A549 (cell line): Measurements from ENCODE around the gene XRRA1. TPM values are rescaled to one million over a fixed set of nuclear protein-coding genes. Genes with fewer than 3 reads are reported as not detected.
A peak's percentile ranks its signal among the peaks of the same experiment; 100 is the strongest.

ENCODE experiments used
- ATAC-seq, 2 experiments: fragments of 200-7000 bp in 1 of 2; fragments of >200 bp in 1 of 2; cut with Nextera tagmentation in 1 of 2; cut with Tn5 transposase in 1 of 2; 3 replicates each; pipeline versions ENCODE4 v1.8.0 to v1.9.1; 2018 to 2020; ENCODE audit warnings: mild to moderate bottlenecking in 1 of 2, moderate library complexity in 1 of 2
- CTCF ChIA-PET: fragments of 300-600 bp; sonication (Branson Sonifier 250); formaldehyde crosslinking; extraction: SDS; loops from one replicate; lab custom pipeline; 2021; ENCODE audit warnings: antibody characterized with exemption, inconsistent platforms; lab: Yijun Ruan, JAX
- POLR2A ChIA-PET: fragments of 350-600 bp; formaldehyde crosslinking; extraction: SDS; loops from one replicate; lab custom pipeline; 2021; ENCODE audit warnings: antibody characterized with exemption, inconsistent platforms; lab: Yijun Ruan, JAX
- DNase-seq, 2 experiments: peaks; one replicate each; pipeline versions ENCODE4 v3.0.0 to v3.0.0-alpha.2; 2011 to 2016; ENCODE audit warnings: low read depth in 1 of 2, low spot score in 1 of 2
- FAIRE-seq: peaks from 2 replicates; lab custom pipeline; 2011; peaks lifted over from hg19 to GRCh38; lab: Jason Lieb, UNC
- H3K27ac ChIP-seq, 2 experiments: fragments of >200 bp; sonication (Bioruptor Twin); formaldehyde crosslinking; 3 replicates each; pipeline ENCODE4 v1.5.1; 2016 to 2017
- H3K4me1 ChIP-seq: fragments of >200 bp; sonication (Bioruptor Twin); formaldehyde crosslinking; 3 replicates; pipeline ENCODE4 v1.6.1; 2016
- H3K4me2 ChIP-seq: fragments of >200 bp; sonication (Bioruptor Twin); formaldehyde crosslinking; 3 replicates; pipeline ENCODE4 v1.6.1; 2016
- H3K4me3 ChIP-seq: fragments of >200 bp; sonication (Bioruptor Twin); formaldehyde crosslinking; 3 replicates; pipeline ENCODE4 v1.5.1; 2016
- H3K9me3 ChIP-seq: fragments of >200 bp; sonication (Bioruptor Twin); formaldehyde crosslinking; 3 replicates; pipeline ENCODE4 v1.6.1; 2016
- CEBPB ChIP-seq, 2 experiments: fragments of >200 bp in 1 of 2; sonication (Bioruptor Twin) in 1 of 2; formaldehyde crosslinking in 1 of 2; IDR thresholded peaks; 2 replicates each; pipeline ENCODE4 v1.6.1; 2012 to 2016
- CHD2 ChIP-seq: fragments of 150-350 bp; IDR thresholded peaks from 2 replicates; pipeline ENCODE4 v1.6.1; 2014; ENCODE audit warnings: low read length; ENCODE audit not compliant: partially characterized antibody
- CHD4 ChIP-seq: fragments of 200-600 bp; sonication (generic); IDR thresholded peaks from 2 replicates; pipeline ENCODE4 v1.6.1; 2016; ENCODE audit warnings: antibody characterized with exemption, mild to moderate bottlenecking, borderline replicate concordance
- EHMT2 ChIP-seq: fragments of 200-600 bp; sonication (generic); IDR thresholded peaks from 2 replicates; pipeline ENCODE4 v1.6.1; 2016; ENCODE audit warnings: antibody characterized with exemption, low read depth, mild to moderate bottlenecking, moderate library complexity
- ESRRA ChIP-seq: fragments of 150-350 bp; IDR thresholded peaks from 2 replicates; pipeline ENCODE4 v1.6.1; 2014; ENCODE audit warnings: mild to moderate bottlenecking, low read length, borderline replicate concordance
- FOXS1 ChIP-seq: fragments of 250-450 bp; sonication (Bioruptor Pico); IDR thresholded peaks from 2 replicates; pipeline ENCODE4 v1.5.0; 2020; ENCODE audit warnings: mild to moderate bottlenecking, moderate library complexity
- HOXB13 ChIP-seq: fragments of 250-450 bp; sonication (Bioruptor Pico); IDR thresholded peaks from 2 replicates; pipeline ENCODE4 v1.5.0; 2020; ENCODE audit warnings: low read depth, mild to moderate bottlenecking, moderate library complexity
- HOXB5 ChIP-seq: fragments of 250-450 bp; sonication (Bioruptor Pico); IDR thresholded peaks from 2 replicates; pipeline ENCODE4 v1.5.0; 2020; ENCODE audit warnings: mild to moderate bottlenecking, moderate library complexity
- MAFK ChIP-seq: fragments of 450-650 bp; IDR thresholded peaks from 2 replicates; pipeline ENCODE4 v1.6.1; 2014; ENCODE audit not compliant: partially characterized antibody
- NFE2L2 ChIP-seq: fragments of 150-350 bp; conservative IDR thresholded peaks from 2 replicates; pipeline ENCODE4 v1.6.1; 2014; ENCODE audit warnings: low read length
- NPAS2 ChIP-seq: fragments of 250-450 bp; sonication (Bioruptor Pico); IDR thresholded peaks from 2 replicates; pipeline ENCODE4 v1.8.0; 2022; ENCODE audit warnings: mild to moderate bottlenecking, moderate library complexity, borderline replicate concordance
- POLR2A ChIP-seq: IDR thresholded peaks from 2 replicates; pipeline ENCODE4 v1.6.1; 2012; ENCODE audit warnings: mild to moderate bottlenecking, low read length
- RCOR1 ChIP-seq: fragments of 150-350 bp; IDR thresholded peaks from 2 replicates; pipeline ENCODE4 v1.6.1; 2014; ENCODE audit warnings: antibody characterized with exemption, low read length, low read depth
- RFX5 ChIP-seq: fragments of 450-650 bp; IDR thresholded peaks from 2 replicates; pipeline ENCODE4 v1.7.1; 2014; ENCODE audit warnings: antibody characterized with exemption, mild to moderate bottlenecking, moderate library complexity
- RNF2 ChIP-seq: fragments of 200-600 bp; sonication (generic); IDR thresholded peaks from 2 replicates; pipeline ENCODE4 v1.6.1; 2016; ENCODE audit warnings: low read depth, mild to moderate bottlenecking, antibody characterized with exemption, moderate library complexity, borderline replicate concordance
- SMC3 ChIP-seq: fragments of >200 bp; sonication (Bioruptor Twin); formaldehyde crosslinking; IDR thresholded peaks from 3 replicates; pipeline ENCODE4 v1.6.1; 2018; ENCODE audit warnings: inconsistent platforms
- SREBF2 ChIP-seq: fragments of 450-650 bp; IDR thresholded peaks from 2 replicates; pipeline ENCODE4 v1.6.1; 2014; ENCODE audit warnings: mild to moderate bottlenecking, moderate library complexity
- TFCP2L1 ChIP-seq: fragments of 250-450 bp; sonication (Bioruptor Pico); IDR thresholded peaks from 2 replicates; pipeline ENCODE4 v1.5.0; 2021; ENCODE audit warnings: mild to moderate bottlenecking
- ZNF302 ChIP-seq: fragments of 250-450 bp; sonication (Bioruptor Pico); IDR thresholded peaks from 2 replicates; pipeline ENCODE4 v1.9.0; 2021; ENCODE audit warnings: inconsistent platforms, mild to moderate bottlenecking, moderate library complexity
- WGBS: methylation state at CpG from one replicate; pipeline ENCODE4 v1.1.6; 2017; ENCODE audit errors: missing lambda C conversion rate; 5-methylcytosine and 5-hydroxymethylcytosine counted together
- polyA plus RNA-seq, 4 experiments: library from polyadenylated mRNA; depleted of rRNA in 3 of 4; stranded (reverse); fragments of >200 nt; fragmentation: RNase III in 1 of 4; extraction: RNeasy Plus Mini Kit Qiagen cat#74134 plus additional on column Dnase treatment in 1 of 4; gene quantifications; 2 replicates in 3 of 4; 3 replicates in 1 of 4; pipeline ENCODE4 v1.2.3, GENCODE V29; 2011 to 2017
- TF ChIP-seq, protein P1 (sequence below): fragments of >200 bp; sonication (Bioruptor Twin); formaldehyde crosslinking; IDR thresholded peaks from 3 replicates; pipeline ENCODE4 v1.6.1; 2016
- TF ChIP-seq, protein P2 (sequence below): fragments of 250-450 bp; sonication (Bioruptor Pico); IDR thresholded peaks from 2 replicates; pipeline ENCODE4 v1.5.0; 2020; ENCODE audit warnings: low read depth, mild to moderate bottlenecking, moderate library complexity
- TF ChIP-seq, protein P3 (sequence below): IDR thresholded peaks from 2 replicates; pipeline ENCODE4 v1.6.1; 2012
- TF ChIP-seq, protein P4 (sequence below): IDR thresholded peaks from 2 replicates; pipeline ENCODE4 v1.6.1; 2012; ENCODE audit warnings: low read depth, borderline replicate concordance

Gene XRRA1
- polyA plus RNA-seq, 2 of the 4 experiments (the other 2 are of a cell fraction) = 6.6 to 10.6 TPM

DNA sequence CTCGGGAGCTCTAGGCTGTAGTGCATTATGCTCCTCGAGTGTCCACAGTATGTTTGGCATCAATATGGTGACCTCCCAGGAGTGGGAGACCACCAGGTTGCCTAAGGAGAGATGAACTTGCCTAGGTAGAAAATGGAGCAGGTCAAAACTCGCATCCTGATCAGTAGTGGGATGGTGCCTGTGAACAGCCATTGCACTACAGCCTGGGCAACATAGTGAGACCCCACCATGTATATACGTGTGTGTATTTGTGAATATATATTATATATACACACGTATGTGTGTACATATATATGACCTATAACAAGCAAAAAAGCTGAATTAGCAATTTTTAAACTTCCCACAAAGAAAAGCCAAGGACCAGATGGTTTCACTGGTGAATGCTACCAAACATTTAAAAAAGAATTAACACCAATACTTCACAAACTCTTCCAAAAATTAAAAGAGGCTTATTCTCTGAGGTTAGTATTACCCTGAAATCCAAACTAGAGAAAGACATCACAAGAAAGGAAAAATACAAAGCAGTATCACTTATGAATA lies 102.8 kb downstream of the XRRA1 start:
- CTCF ChIA-PET = interaction anchor here (1.0 to 1.8 kb wide), 2 partner anchors 106 to 403 kb away, joined by 3 to 5 read pairs; no protein-coding TSS in a partner anchor

DNA sequence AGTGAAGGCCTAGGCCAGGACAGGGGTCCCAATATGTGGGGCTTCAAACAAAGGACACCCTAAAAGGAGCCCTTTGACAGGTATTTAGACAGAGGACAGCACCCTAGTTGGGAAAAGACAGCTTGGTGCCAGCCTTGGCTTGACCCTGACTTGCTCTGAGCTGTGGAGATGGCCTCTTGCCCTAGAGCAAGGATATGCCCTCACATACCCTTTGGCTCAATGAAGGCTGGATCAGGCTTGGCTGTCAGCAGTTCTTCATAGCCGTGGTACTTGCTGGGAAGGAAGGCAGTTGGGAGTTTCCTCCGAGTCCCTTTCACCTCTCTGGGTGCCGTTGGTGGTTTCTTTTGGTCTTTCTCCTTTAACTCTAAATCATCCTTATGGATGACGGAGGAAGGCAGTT lies 104.0 kb downstream of the XRRA1 start:
- FAIRE-seq (no peak), DNase-seq (no peak), ATAC-seq (no peak)
- 92% methylated on average over 4 of the region's 4 CpGs for WGBS
- Histone ChIP-seq H3K27ac (no peak overlapping the region), H3K4me1 (peaks cover 4% of the 10 kb centered on the region; the same call in 2 of the 3 replicates), H3K4me3 (no peak overlapping the region), H3K4me2 (no peak overlapping the region), H3K9me3 (no peaks in the 10 kb centered on the region)
- CTCF ChIA-PET = interaction anchor here (1.0 kb wide), 1 partner anchor 105 kb away, joined by 3 read pairs; no protein-coding TSS in a partner anchor
- TF ChIP-seq SMC3 (no peak), CHD2 (no peak), ESRRA (no peak), HOXB13 (CRISPR knock-in tag) (no peak), ZNF302 (CRISPR knock-in tag) (no peak), NFE2L2 (no peak), SREBF2 (no peak), RNF2 (no peak)
- POLR2A ChIA-PET = no interaction called here

More for the DNA sequence above, 102.8 kb downstream of the XRRA1 start:
- TF ChIP-seq POLR2A (no peak), SREBF2 (no peak), MAFK (peak; percentile 92), RCOR1 (no peak), FOXS1 (CRISPR knock-in tag) (no peak), HOXB5 (no peak)
- TF ChIP-seq, protein P1, sequence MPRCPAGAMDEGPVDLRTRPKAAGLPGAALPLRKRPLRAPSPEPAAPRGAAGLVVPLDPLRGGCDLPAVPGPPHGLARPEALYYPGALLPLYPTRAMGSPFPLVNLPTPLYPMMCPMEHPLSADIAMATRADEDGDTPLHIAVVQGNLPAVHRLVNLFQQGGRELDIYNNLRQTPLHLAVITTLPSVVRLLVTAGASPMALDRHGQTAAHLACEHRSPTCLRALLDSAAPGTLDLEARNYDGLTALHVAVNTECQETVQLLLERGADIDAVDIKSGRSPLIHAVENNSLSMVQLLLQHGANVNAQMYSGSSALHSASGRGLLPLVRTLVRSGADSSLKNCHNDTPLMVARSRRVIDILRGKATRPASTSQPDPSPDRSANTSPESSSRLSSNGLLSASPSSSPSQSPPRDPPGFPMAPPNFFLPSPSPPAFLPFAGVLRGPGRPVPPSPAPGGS = no peak
- no peak overlapping the region for H3K4me2 ChIP-seq
- WGBS = 88% methylated on average over 5 of the region's 5 CpGs
- no peak overlapping the region for H3K27ac ChIP-seq
- ATAC-seq (no peak), FAIRE-seq (no peak), DNase-seq (no peak)
- H3K4me3 ChIP-seq = no peak overlapping the region
- POLR2A ChIA-PET = no interaction called here
- H3K9me3 ChIP-seq = no peaks in the 10 kb centered on the region
- peaks cover 6% of the 10 kb centered on the region; the same call in 2 of the 3 replicates for H3K4me1 ChIP-seq

DNA sequence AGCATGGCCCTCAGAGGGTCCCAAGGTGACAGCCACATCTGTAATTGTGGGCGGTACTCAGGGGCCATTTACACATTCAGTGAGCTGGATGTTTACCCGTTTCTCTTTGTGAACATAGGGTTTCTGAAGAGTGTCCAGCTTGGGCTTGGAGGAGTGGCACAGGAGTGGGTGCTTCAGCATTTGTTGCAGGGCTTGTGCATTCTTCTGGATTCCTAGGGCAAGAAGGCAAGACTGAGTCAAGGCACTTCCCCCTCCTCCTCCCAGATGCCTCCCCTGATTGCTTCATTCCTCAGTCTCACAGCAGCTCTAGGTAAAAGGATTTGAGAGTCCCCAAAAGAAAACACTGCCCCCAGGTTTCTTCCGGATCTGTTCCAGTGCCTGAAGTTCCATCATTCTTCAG lies 104.8 kb downstream of the XRRA1 start:
- ATAC-seq (no peak), FAIRE-seq (no peak), DNase-seq (no peak)
- H3K4me2 ChIP-seq = no peak overlapping the region
- ChIA-PET POLR2A (no interaction called here), CTCF (interaction anchor here (1.0 kb wide), 1 partner anchor 13 kb away, joined by 3 read pairs; no protein-coding TSS in a partner anchor)
- WGBS = 96% methylated on average over 3 of the region's 3 CpGs
- H3K27ac ChIP-seq = no peak overlapping the region
- TF ChIP-seq CHD4 (no peak), CEBPB (IDR thresholded peaks at IDR 0.05) (no peak), TFCP2L1 (CRISPR knock-in tag) (no peak), RFX5 (no peak), HOXB5 (no peak), EHMT2 (no peak), HOXB13 (CRISPR knock-in tag) (no peak), FOXS1 (CRISPR knock-in tag) (no peak), NPAS2 (CRISPR knock-in tag) (no peak), ZNF302 (CRISPR knock-in tag) (no peak), RNF2 (no peak)
- TF ChIP-seq, protein P2, sequence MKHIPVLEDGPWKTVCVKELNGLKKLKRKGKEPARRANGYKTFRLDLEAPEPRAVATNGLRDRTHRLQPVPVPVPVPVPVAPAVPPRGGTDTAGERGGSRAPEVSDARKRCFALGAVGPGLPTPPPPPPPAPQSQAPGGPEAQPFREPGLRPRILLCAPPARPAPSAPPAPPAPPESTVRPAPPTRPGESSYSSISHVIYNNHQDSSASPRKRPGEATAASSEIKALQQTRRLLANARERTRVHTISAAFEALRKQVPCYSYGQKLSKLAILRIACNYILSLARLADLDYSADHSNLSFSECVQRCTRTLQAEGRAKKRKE (CRISPR knock-in tag) = no peak
- TF ChIP-seq, protein P3, sequence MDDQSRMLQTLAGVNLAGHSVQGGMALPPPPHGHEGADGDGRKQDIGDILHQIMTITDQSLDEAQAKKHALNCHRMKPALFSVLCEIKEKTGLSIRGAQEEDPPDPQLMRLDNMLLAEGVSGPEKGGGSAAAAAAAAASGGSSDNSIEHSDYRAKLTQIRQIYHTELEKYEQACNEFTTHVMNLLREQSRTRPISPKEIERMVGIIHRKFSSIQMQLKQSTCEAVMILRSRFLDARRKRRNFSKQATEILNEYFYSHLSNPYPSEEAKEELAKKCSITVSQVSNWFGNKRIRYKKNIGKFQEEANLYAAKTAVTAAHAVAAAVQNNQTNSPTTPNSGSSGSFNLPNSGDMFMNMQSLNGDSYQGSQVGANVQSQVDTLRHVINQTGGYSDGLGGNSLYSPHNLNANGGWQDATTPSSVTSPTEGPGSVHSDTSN = no peak
- TF ChIP-seq, protein P4, sequence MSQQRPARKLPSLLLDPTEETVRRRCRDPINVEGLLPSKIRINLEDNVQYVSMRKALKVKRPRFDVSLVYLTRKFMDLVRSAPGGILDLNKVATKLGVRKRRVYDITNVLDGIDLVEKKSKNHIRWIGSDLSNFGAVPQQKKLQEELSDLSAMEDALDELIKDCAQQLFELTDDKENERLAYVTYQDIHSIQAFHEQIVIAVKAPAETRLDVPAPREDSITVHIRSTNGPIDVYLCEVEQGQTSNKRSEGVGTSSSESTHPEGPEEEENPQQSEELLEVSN = no peak
- H3K9me3 ChIP-seq = no peaks in the 10 kb centered on the region
- no peak overlapping the region for H3K4me3 ChIP-seq
- no peaks in the 10 kb centered on the region for H3K4me1 ChIP-seq
